Gastrocnemius medialis (tissue), 4 donors: Measurements from ENCODE around the gene ZNF837. TPM values are rescaled to one million over a fixed set of nuclear protein-coding genes. Genes with fewer than 3 reads are reported as not detected.

Experiments used
- ATAC-seq, 2 donors: fragments of 150-250 bp; one replicate each; pipeline ENCODE4 v1.9.1; 2016
- DNase-seq, 2 donors: peaks; one replicate each; pipeline ENCODE4 v3.0.0-alpha.2; 2019
- H3K27ac ChIP-seq, 4 donors: fragments of 200-600 bp; sonication (generic); 1 replicate in 1 of 4; 2 replicates in 3 of 4; pipeline ENCODE4 v1.5.1; 2016 to 2018; ENCODE audit warnings: mild to moderate bottlenecking in 2 of 4, moderate library complexity in 1 of 4
- H3K27me3 ChIP-seq, 3 donors: fragments of 200-600 bp; sonication (generic) in 2 of 3; 1 replicate in 1 of 3; 2 replicates in 2 of 3; pipeline versions ENCODE4 v1.5.1 to v1.6.0; 2016 to 2019; ENCODE audit warnings: mild to moderate bottlenecking in 1 of 3, moderate library complexity in 1 of 3
- H3K36me3 ChIP-seq, 2 donors: fragments of 200-600 bp; sonication (generic) in 1 of 2; one replicate each; pipeline ENCODE4 v1.5.1; 2017 to 2018
- H3K4me1 ChIP-seq, 2 donors: fragments of 200-600 bp; sonication (generic) in 1 of 2; one replicate each; pipeline ENCODE4 v1.5.1; 2016 to 2017; ENCODE audit warnings: mild to moderate bottlenecking in 2 of 2
- H3K4me3 ChIP-seq, 4 donors: fragments of 200-600 bp; sonication (generic) in 3 of 4; 1 replicate in 1 of 4; 2 replicates in 3 of 4; pipeline ENCODE4 v1.5.1; 2016 to 2019; ENCODE audit warnings: mild to moderate bottlenecking in 2 of 4
- H3K9me3 ChIP-seq, 3 donors: fragments of 200-600 bp; sonication (generic) in 2 of 3; 1 replicate in 1 of 3; 2 replicates in 2 of 3; pipeline ENCODE4 v1.5.1; 2016 to 2019
- CTCF ChIP-seq, 5 experiments: fragments of 450-650 bp in 3 of 5; fragments of 200-600 bp in 2 of 5; sonication (generic) in 2 of 5; IDR thresholded peaks in 4 of 5; conservative IDR thresholded peaks in 1 of 5; 1 replicate in 4 of 5; 2 replicates in 1 of 5; pipeline ENCODE4 v1.5.1; 2016 to 2019; ENCODE audit warnings: antibody characterized with exemption in 5 of 5, mild to moderate bottlenecking in 3 of 5, moderate library complexity in 3 of 5
- POLR2A ChIP-seq, 2 donors: fragments of 450-650 bp; IDR thresholded peaks; one replicate each; pipeline ENCODE4 v1.6.1; 2017; ENCODE audit warnings: antibody characterized with exemption in 2 of 2, mild to moderate bottlenecking in 2 of 2, moderate library complexity in 2 of 2
- in situ Hi-C, 4 donors: fragments of 200-750 bp; cut with MboI; loops; one replicate each; pipeline versions ENCODE4 v1.15.0 to v1.8.0; 2017; ENCODE audit warnings: low sequenced_read_pairs in 4 of 4
- intact Hi-C: fragments of 100-400 bp; cut with DNase I; formaldehyde crosslinking; loops from one replicate; pipeline ENCODE4 v1.15.1; 2023; ENCODE audit warnings: low total_unique reads
- total RNA-seq, 4 donors: library from RNA; depleted of rRNA; stranded (reverse); fragments of >200 nt; gene quantifications; one replicate each; pipeline versions ENCODE4 v1.1.0 to v1.2.3, GENCODE V29; 2016

ZNF837 gene
- total RNA-seq, 4 donors from 2014 or later = 0.11 to 0.36 TPM; not detected in 2

DNA sequence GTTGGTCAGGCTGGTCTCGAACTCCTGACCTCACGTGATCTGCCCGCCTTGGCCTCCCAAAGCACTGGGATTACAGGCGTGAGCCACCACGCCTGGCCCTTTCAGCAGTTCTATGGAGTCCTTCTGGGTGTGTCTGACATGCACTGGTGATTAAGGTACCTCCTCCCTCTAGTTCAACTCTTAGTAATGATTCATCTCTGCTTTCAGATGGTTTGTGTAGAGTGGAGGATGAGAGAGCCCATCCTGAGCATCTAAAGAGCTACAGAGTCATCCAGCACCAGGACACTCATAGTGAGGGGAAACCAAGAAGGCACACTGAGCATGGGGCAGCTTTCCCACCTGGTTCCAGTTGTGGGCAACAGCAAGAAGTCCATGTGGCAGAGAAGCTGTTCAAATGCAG, 35.8 kb upstream of the ZNF837 start:
- intact Hi-C loops = no loop called here
- no peaks in the 10 kb centered on the region for H3K27me3 ChIP-seq
- peaks cover 3 to 55% of the 10 kb centered on the region in 2 donors for H3K36me3 ChIP-seq
- H3K4me3 ChIP-seq = no peak overlapping the region
- ATAC-seq (no peak), DNase-seq (no peak)
- H3K27ac ChIP-seq = no peak overlapping the region
- H3K9me3 ChIP-seq = no peaks in the 10 kb centered on the region
- in situ Hi-C loops = no loop called here
- H3K4me1 ChIP-seq = no peaks in the 10 kb centered on the region
- TF ChIP-seq POLR2A (IDR thresholded peaks at IDR 0.05) = no peak
- no peak for TF ChIP-seq CTCF (IDR thresholded peaks at IDR 0.05 in 4 of 5, conservative IDR thresholded peaks at IDR 0.05 in 1 of 5)

GRCh38 chr19:58409010-58409790, 28.4 kb upstream of the ZNF837 start:
- H3K27me3 ChIP-seq = no peaks in the 10 kb centered on the region
- TF ChIP-seq CTCF (IDR thresholded peaks at IDR 0.05 in 4 of 5, conservative IDR thresholded peaks at IDR 0.05 in 1 of 5) = no peak
- no peak for TF ChIP-seq POLR2A (IDR thresholded peaks at IDR 0.05)
- intact Hi-C loops = loop anchor here (2.0 kb wide), 1 partner anchor 58 kb away; the partner anchor contains the start of gene ZNF324
- H3K4me3 ChIP-seq = peak overlapping the region; percentile 58 to 91 (median 84)
- H3K36me3 ChIP-seq = no peaks in the 10 kb centered on the region
- peak overlapping the region; percentile 86 to 93 (median 88) for H3K27ac ChIP-seq
- in situ Hi-C loops = no loop called here
- no peaks in the 10 kb centered on the region for H3K9me3 ChIP-seq
- H3K4me1 ChIP-seq = peaks cover 21 to 23% of the 10 kb centered on the region in 2 donors
- DNase-seq (no peak), ATAC-seq (peak in 1 of 2 donors; percentile 4)

GRCh38 chr19:58408152-58409009, 27.6 kb upstream of the ZNF837 start, which contains the start of gene ZNF584:
Gene ZNF584, plus strand, starts transcription at chr19:58408649. Its CDS starts 499 bp downstream, at chr19:58409148.
- Histone ChIP-seq H3K36me3 (no peaks in the 10 kb centered on the region), H3K9me3 (no peaks in the 10 kb centered on the region), H3K27me3 (no peaks in the 10 kb centered on the region), H3K4me1 (peaks cover 21 to 23% of the 10 kb centered on the region in 2 donors), H3K27ac (peak within 1 kb of the TSS; percentile 86 to 93 (median 88)), H3K4me3 (peak within 1 kb of the TSS; percentile 58 to 91 (median 84))
- peak; percentile 99 for ATAC-seq
- peak; percentile 92 to 94 for DNase-seq
- peak; percentile 83 to 89 for TF ChIP-seq POLR2A (IDR thresholded peaks at IDR 0.05)
- peak in 1 of 5 experiments; percentile 5 for TF ChIP-seq CTCF (IDR thresholded peaks at IDR 0.05 in 4 of 5, conservative IDR thresholded peaks at IDR 0.05 in 1 of 5)
- in situ Hi-C loops (no loop called here), intact Hi-C loops (loop anchor here (1.0 to 2.0 kb wide), 4 partner anchors 21 to 167 kb away; partner anchors contain the start of genes RPS5, ZNF132 and ZNF324)

GRCh38 chr19:58407658-58408151, 26.9 kb upstream of the ZNF837 start:
- TF ChIP-seq POLR2A (IDR thresholded peaks at IDR 0.05) (no peak), CTCF (IDR thresholded peaks at IDR 0.05 in 4 of 5, conservative IDR thresholded peaks at IDR 0.05 in 1 of 5) (no peak)
- intact Hi-C loops = loop anchor here (1.0 to 2.0 kb wide), 4 partner anchors 20 to 168 kb away; partner anchors contain the start of genes RPS5, ZNF132 and ZNF324
- H3K36me3 ChIP-seq = no peaks in the 10 kb centered on the region
- no peaks in the 10 kb centered on the region for H3K9me3 ChIP-seq
- H3K27ac ChIP-seq = peak overlapping the region; percentile 86 to 93 (median 88)
- in situ Hi-C loops = no loop called here
- ATAC-seq (peak; percentile 2 to 5), DNase-seq (no peak)
- no peaks in the 10 kb centered on the region for H3K27me3 ChIP-seq
- peak overlapping the region; percentile 58 to 91 (median 84) for H3K4me3 ChIP-seq
- peaks cover 21 to 23% of the 10 kb centered on the region in 2 donors for H3K4me1 ChIP-seq
